ENCODE data around the gene AREG. TPM values are rescaled to one million over a fixed set of nuclear protein-coding genes. Genes with fewer than 3 reads are reported as not detected.

AREG gene
- total and polyA plus RNA-seq, 2 of the 13 experiments (the other 11 are each of a cell fraction or from before 2014, with no cell fraction given), result 6.2 to 7.1 TPM

GRCh38 chr4:74435296-74435695 is 9.6 kb upstream of the AREG start:
- Histone ChIP-seq H3K27me3 (ENCODE audit: control insufficient read depth in 1 of 2, insufficient read depth in 2 of 2, low read length in 2 of 2) (no peaks in the 10 kb centered on the region; a peak in 1 of 5 replicates), H3K4me2 (ENCODE audit: low read depth, low read length) (no peak overlapping the region), H3K79me2 (ENCODE audit: insufficient read depth, low read length) (no peaks in the 10 kb centered on the region), H3K27ac (ENCODE audit: extremely low read length, insufficient read depth, low read length) (no peak overlapping the region), H4K20me1 (ENCODE audit: insufficient read depth, low read length) (no peaks in the 10 kb centered on the region), H3K9me3 (ENCODE audit: low read length) (no peaks in the 10 kb centered on the region), H3K9ac (ENCODE audit: insufficient read depth, low read depth, low read length) (no peak overlapping the region), H3K4me3 (replicated peaks in 1 of 3; ENCODE audit: insufficient read depth in 1 of 3, low read depth in 2 of 3, low read length in 3 of 3) (no peak overlapping the region), H2AFZ (ENCODE audit: low read length) (no peak overlapping the region), H3K36me3 (replicated peaks in 1 of 2; ENCODE audit: control insufficient read depth in 1 of 2, insufficient read depth in 2 of 2, low read length in 2 of 2) (no peaks in the 10 kb centered on the region), H3K4me1 (ENCODE audit: insufficient read depth, low read length) (0 out of 2 replicates have a peak, but pooled peaks cover 9% of the 10 kb centered on the region)
- FAIRE-seq (no peak), DNase-seq (ENCODE audit: low spot score) (no peak), ATAC-seq (no peak)
- POLR2A ChIA-PET, result no interaction called here
- no peak for TF ChIP-seq ETS1 (CRISPR knock-in tag; IDR thresholded peaks at IDR 0.05)
- TF ChIP-seq ZNF333 (CRISPR knock-in tag; IDR thresholded peaks at IDR 0.05; ENCODE audit: borderline replicate concordance), result no peak
- TF ChIP-seq FLYWCH1 (CRISPR knock-in tag; IDR thresholded peaks at IDR 0.05), result no peak
- no peak for TF ChIP-seq ONECUT2 (CRISPR knock-in tag; IDR thresholded peaks at IDR 0.05)
- TF ChIP-seq SOX5 (CRISPR knock-in tag; IDR thresholded peaks at IDR 0.05; ENCODE audit: borderline replicate concordance), result no peak
- no peak for TF ChIP-seq SRF (IDR thresholded peaks at IDR 0.05; ENCODE audit: low read depth, low read length)
- no peak for TF ChIP-seq KDM5B (CRISPR knock-in tag; IDR thresholded peaks at IDR 0.05; ENCODE audit: borderline replicate concordance)
- no peak for TF ChIP-seq ZNF512B (CRISPR knock-in tag; IDR thresholded peaks at IDR 0.05; ENCODE audit: borderline replicate concordance)
- no peak for TF ChIP-seq ZNF660 (CRISPR knock-in tag; IDR thresholded peaks at IDR 0.05; ENCODE audit: borderline replicate concordance, low read depth)
- no peak for TF ChIP-seq ZNF777 (CRISPR knock-in tag; IDR thresholded peaks at IDR 0.05)
- TF ChIP-seq HMGA1 (CRISPR knock-in tag; conservative IDR thresholded peaks at IDR 0.05), result no peak
- TF ChIP-seq FOXA1 (IDR thresholded peaks at IDR 0.05), result no peak
- no peak for TF ChIP-seq FOXA1 (CRISPR knock-in tag; IDR thresholded peaks at IDR 0.05)
- no peak for TF ChIP-seq ZNF770 (CRISPR knock-in tag; IDR thresholded peaks at IDR 0.05)
- in situ Hi-C loops (cut with HindIII; ENCODE audit: extremely low pct_ligation_motif_present, low pct_unique_long_range_greater_than_20kb), result no loop called here
- BruUV-seq (replicated peaks), result no TSS peak
- CTCF ChIA-PET (ENCODE audit: low intra/inter-chr PET ratio, low total read pairs), result no interaction called here
- 0% methylated on average over 1 of the region's 1 CpG for WGBS (ENCODE audit: low lambda C conversion rate)
- intact Hi-C loops (cut with micrococcal nuclease; ENCODE audit: unreplicated experiment), result no loop called here

All from HepG2 (cell line).